Ishikawa (cell line): Measurements from ENCODE around the gene MCRS1.

Source experiments
- CEBPB ChIP-seq: IDR thresholded peaks from 2 replicates; pipeline ENCODE4 v1.6.1; 2012
- EGR1 ChIP-seq: IDR thresholded peaks from 2 replicates; pipeline ENCODE4 v1.6.1; 2012
- EP300 ChIP-seq: IDR thresholded peaks from 2 replicates; pipeline ENCODE4 v1.6.1; 2012; ENCODE audit warnings: borderline replicate concordance
- FOXM1 ChIP-seq: IDR thresholded peaks from 2 replicates; pipeline ENCODE4 v1.6.1; 2012; ENCODE audit warnings: low read depth, borderline replicate concordance
- MAX ChIP-seq: IDR thresholded peaks from 2 replicates; pipeline ENCODE4 v1.6.1; 2012
- NFIC ChIP-seq: IDR thresholded peaks from 2 replicates; pipeline ENCODE4 v1.6.1; 2012
- TAF1 ChIP-seq: IDR thresholded peaks from 2 replicates; pipeline ENCODE4 v1.6.1; 2012; ENCODE audit warnings: low read depth, mild to moderate bottlenecking
- USF1 ChIP-seq: IDR thresholded peaks from 2 replicates; pipeline ENCODE4 v1.6.1; 2012
- TF ChIP-seq, protein P1 (sequence below): IDR thresholded peaks from 2 replicates; pipeline ENCODE4 v1.6.1; 2012; ENCODE audit warnings: low read depth, mild to moderate bottlenecking

- TF ChIP-seq, protein P1, sequence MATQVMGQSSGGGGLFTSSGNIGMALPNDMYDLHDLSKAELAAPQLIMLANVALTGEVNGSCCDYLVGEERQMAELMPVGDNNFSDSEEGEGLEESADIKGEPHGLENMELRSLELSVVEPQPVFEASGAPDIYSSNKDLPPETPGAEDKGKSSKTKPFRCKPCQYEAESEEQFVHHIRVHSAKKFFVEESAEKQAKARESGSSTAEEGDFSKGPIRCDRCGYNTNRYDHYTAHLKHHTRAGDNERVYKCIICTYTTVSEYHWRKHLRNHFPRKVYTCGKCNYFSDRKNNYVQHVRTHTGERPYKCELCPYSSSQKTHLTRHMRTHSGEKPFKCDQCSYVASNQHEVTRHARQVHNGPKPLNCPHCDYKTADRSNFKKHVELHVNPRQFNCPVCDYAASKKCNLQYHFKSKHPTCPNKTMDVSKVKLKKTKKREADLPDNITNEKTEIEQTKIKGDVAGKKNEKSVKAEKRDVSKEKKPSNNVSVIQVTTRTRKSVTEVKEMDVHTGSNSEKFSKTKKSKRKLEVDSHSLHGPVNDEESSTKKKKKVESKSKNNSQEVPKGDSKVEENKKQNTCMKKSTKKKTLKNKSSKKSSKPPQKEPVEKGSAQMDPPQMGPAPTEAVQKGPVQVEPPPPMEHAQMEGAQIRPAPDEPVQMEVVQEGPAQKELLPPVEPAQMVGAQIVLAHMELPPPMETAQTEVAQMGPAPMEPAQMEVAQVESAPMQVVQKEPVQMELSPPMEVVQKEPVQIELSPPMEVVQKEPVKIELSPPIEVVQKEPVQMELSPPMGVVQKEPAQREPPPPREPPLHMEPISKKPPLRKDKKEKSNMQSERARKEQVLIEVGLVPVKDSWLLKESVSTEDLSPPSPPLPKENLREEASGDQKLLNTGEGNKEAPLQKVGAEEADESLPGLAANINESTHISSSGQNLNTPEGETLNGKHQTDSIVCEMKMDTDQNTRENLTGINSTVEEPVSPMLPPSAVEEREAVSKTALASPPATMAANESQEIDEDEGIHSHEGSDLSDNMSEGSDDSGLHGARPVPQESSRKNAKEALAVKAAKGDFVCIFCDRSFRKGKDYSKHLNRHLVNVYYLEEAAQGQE, result no peak
- TF ChIP-seq TAF1 (no peak), USF1 (no peak), FOXM1 (no peak), NFIC (no peak), CEBPB (no peak), EP300 (no peak), MAX (no peak), EGR1 (no peak)
Measured at GRCh38 chr12:49585477-49586459, 17.8 kb upstream of the MCRS1 start.
